ENCODE results near the gene DPYSL4.

- TF ChIP-seq CTCF (IDR thresholded peaks at IDR 0.05) (no peak), EZH2 (IDR thresholded peaks at IDR 0.05) (no peak), EZH2phosphoT487 (IDR thresholded peaks at IDR 0.05) (no peak)
Observed at GRCh38 chr10:132226586-132227405, 40.0 kb downstream of the DPYSL4 start.
